Measurements from ENCODE around the gene CTNND2. TPM values are rescaled to one million over a fixed set of nuclear protein-coding genes. Genes with fewer than 3 reads are reported as not detected.

The CTNND2 gene
- total RNA-seq, 1 donor from 2014 or later, result 2.5 TPM

DNA sequence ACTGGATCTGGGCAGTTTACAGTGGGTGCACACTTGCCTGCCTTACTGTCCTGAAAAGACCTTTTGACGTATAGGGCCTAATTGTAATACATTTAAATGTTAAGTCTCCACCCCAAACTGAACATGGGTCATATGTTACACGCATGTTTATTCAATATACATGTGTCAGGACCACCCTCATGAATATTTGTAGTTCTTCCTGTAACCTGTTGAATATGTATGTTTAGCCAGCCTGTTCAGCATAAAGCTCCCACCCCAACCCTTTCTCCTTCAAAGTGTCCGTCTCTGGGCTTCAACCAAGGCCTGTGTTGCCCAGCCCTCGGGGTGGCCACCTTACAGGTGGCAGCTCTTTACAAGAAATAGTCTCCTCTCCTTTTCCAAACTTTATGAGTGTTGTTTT is 962.3 kb downstream of the CTNND2 start:
- H3K4me3 Mint-ChIP-seq (ENCODE audit: unreplicated experiment), result no peak overlapping the region
- no peak for DNase-seq (ENCODE audit: extremely low spot score, unreplicated experiment)
- TF ChIP-seq, protein P1, sequence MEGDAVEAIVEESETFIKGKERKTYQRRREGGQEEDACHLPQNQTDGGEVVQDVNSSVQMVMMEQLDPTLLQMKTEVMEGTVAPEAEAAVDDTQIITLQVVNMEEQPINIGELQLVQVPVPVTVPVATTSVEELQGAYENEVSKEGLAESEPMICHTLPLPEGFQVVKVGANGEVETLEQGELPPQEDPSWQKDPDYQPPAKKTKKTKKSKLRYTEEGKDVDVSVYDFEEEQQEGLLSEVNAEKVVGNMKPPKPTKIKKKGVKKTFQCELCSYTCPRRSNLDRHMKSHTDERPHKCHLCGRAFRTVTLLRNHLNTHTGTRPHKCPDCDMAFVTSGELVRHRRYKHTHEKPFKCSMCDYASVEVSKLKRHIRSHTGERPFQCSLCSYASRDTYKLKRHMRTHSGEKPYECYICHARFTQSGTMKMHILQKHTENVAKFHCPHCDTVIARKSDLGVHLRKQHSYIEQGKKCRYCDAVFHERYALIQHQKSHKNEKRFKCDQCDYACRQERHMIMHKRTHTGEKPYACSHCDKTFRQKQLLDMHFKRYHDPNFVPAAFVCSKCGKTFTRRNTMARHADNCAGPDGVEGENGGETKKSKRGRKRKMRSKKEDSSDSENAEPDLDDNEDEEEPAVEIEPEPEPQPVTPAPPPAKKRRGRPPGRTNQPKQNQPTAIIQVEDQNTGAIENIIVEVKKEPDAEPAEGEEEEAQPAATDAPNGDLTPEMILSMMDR (IDR thresholded peaks at IDR 0.05), result no peak
- no peaks in the 10 kb centered on the region for H3K36me3 Mint-ChIP-seq (ENCODE audit: unreplicated experiment)
- no peak overlapping the region for H3K27ac Mint-ChIP-seq (ENCODE audit: unreplicated experiment)
- H3K27me3 Mint-ChIP-seq (ENCODE audit: unreplicated experiment), result peaks cover 19% of the 10 kb centered on the region
- no peaks in the 10 kb centered on the region for H3K9me3 Mint-ChIP-seq (ENCODE audit: unreplicated experiment)
- no peaks in the 10 kb centered on the region for H3K4me1 Mint-ChIP-seq (ENCODE audit: unreplicated experiment)

DNA sequence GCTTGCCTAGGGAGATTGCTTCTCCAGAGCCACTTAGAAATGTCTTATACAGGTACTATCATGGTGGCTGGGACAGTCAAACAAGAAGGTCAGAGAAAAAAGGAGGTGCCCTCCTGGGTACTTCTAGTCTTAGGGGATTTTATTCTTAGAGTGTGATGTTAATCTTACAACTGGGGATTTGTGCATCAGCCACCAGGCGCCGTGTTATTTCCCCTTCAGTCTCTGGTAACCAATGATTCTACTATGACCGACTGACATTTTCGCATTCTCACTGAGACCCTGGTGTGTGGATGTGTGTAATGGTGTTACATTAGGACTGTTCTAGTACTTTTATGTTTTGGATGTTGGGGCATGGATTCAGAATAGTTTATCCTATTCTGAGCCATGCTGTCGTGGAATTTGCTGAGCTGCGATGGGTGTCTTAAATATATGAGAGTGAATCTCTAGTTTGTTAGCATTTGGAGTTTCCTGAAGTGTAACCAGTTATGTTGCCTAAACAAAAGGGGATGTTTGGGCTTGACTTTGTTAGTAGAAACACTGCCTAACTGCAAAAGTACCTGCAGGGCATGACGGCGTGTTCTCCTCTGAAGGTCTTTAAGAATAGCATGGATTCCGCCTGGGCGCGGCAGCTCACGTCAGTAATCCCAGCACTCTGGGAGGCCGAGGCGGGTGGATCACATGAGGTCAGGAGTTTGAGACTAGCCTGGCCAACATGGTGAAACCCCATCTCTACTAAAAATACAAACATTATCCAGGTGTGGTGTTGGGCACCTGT is 968.0 kb downstream of the CTNND2 start:
- Mint-ChIP-seq H3K9me3 (ENCODE audit: unreplicated experiment) (no peaks in the 10 kb centered on the region), H3K4me3 (ENCODE audit: unreplicated experiment) (no peak overlapping the region), H3K4me1 (ENCODE audit: unreplicated experiment) (no peaks in the 10 kb centered on the region), H3K36me3 (ENCODE audit: unreplicated experiment) (no peaks in the 10 kb centered on the region), H3K27me3 (ENCODE audit: unreplicated experiment) (peaks cover 13% of the 10 kb centered on the region), H3K27ac (ENCODE audit: unreplicated experiment) (no peak overlapping the region)
- no peak for DNase-seq (ENCODE audit: extremely low spot score, unreplicated experiment)
- TF ChIP-seq, protein P1 (IDR thresholded peaks at IDR 0.05), result no peak

DNA sequence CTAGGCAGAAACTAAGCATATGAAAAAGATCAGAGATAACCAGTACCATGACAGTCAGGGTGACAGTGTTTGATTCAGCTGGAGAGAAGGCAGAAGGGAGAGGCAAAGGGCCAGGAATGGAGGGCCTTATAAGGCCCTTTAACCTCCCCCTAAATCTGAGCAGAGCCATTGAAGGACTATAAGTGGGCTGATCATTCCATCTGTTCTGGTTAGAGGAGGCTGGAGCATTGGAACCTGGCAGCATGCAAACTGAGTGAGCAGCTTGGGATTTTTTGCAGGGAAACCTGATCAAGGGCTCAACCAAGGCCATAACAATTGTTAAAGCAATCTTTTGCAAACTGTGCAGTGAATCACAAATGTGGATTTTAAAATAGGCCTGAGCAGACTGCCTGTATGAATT is 968.7 kb downstream of the CTNND2 start:
- H3K27me3 Mint-ChIP-seq (ENCODE audit: unreplicated experiment), result peaks cover 13% of the 10 kb centered on the region
- H3K9me3 Mint-ChIP-seq (ENCODE audit: unreplicated experiment), result peaks cover 1% of the 10 kb centered on the region
- TF ChIP-seq, protein P1 (IDR thresholded peaks at IDR 0.05), result no peak
- H3K4me3 Mint-ChIP-seq (ENCODE audit: unreplicated experiment), result no peak overlapping the region
- H3K36me3 Mint-ChIP-seq (ENCODE audit: unreplicated experiment), result no peaks in the 10 kb centered on the region
- H3K27ac Mint-ChIP-seq (ENCODE audit: unreplicated experiment), result no peak overlapping the region
- no peaks in the 10 kb centered on the region for H3K4me1 Mint-ChIP-seq (ENCODE audit: unreplicated experiment)
- DNase-seq (ENCODE audit: extremely low spot score, unreplicated experiment), result no peak

DNA sequence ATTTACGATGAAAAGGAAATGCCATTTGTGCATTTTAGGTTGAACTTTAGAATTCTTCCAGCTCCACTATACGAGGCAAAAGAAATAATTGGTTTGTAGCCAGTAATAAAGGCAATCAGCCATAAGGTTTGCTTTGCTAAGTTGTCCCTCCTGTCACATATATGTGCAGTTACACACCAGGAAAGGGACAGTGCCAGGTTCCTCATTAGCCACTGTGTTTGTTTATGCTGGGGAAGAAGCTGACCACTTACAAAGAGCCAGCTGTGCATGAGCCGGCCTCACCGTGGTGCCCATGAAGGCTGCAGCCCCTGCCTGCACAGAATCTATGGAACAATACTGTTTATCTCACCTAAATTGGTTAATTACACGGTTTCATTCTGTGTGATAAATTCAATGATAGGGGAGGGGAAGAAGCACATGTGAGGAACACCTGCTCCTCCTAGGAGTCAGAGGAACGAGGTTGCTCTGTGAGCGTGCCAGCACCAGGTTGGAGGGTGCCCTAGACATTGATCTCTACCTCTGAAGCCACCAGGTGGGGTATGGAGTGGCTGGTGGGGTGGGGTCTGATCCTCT is 969.4 kb downstream of the CTNND2 start:
- H3K36me3 Mint-ChIP-seq (ENCODE audit: unreplicated experiment), result no peaks in the 10 kb centered on the region
- TF ChIP-seq, protein P1 (IDR thresholded peaks at IDR 0.05), result no peak
- DNase-seq (ENCODE audit: extremely low spot score, unreplicated experiment), result no peak

DNA sequence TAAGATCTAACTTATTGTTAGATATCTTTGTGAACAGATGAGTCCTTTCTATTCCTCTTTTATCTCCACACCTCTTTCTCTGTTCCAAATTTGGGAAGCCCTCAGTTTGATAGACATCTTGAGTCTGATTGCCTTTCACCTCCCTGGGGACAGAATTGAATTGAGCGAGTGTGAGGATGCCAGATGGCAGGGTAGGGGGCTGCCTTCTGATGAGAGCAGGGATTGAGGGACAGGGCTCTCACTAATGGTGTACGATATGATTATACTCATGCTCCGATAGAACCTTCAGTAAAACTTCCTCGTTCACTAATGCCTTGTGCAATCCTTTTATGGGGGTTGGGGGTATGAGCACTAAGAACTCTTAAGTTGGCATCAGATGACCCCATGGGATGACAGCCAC is 971.1 kb downstream of the CTNND2 start:
- TF ChIP-seq, protein P1 (IDR thresholded peaks at IDR 0.05), result no peak
- H3K9me3 Mint-ChIP-seq (ENCODE audit: unreplicated experiment), result peaks cover 11% of the 10 kb centered on the region
- DNase-seq (ENCODE audit: extremely low spot score, unreplicated experiment), result no peak
- H3K27ac Mint-ChIP-seq (ENCODE audit: unreplicated experiment), result no peak overlapping the region
- no peaks in the 10 kb centered on the region for H3K4me1 Mint-ChIP-seq (ENCODE audit: unreplicated experiment)
- peaks cover 13% of the 10 kb centered on the region for H3K27me3 Mint-ChIP-seq (ENCODE audit: unreplicated experiment)
- no peaks in the 10 kb centered on the region for H3K36me3 Mint-ChIP-seq (ENCODE audit: unreplicated experiment)
- H3K4me3 Mint-ChIP-seq (ENCODE audit: unreplicated experiment), result no peak overlapping the region

More for the DNA sequence above, 969.4 kb downstream of the CTNND2 start:
- Mint-ChIP-seq H3K27me3 (ENCODE audit: unreplicated experiment) (peaks cover 13% of the 10 kb centered on the region), H3K4me3 (ENCODE audit: unreplicated experiment) (no peak overlapping the region), H3K4me1 (ENCODE audit: unreplicated experiment) (no peaks in the 10 kb centered on the region), H3K9me3 (ENCODE audit: unreplicated experiment) (peaks cover 5% of the 10 kb centered on the region), H3K27ac (ENCODE audit: unreplicated experiment) (no peak overlapping the region)
